Measurements from ENCODE around the gene DHX29.
"Not testable (repeated sequence)": the region's sequence is repeated elsewhere in the genome, so short reads cannot be mapped to it uniquely, and the experiment has no call there.

The DHX29 gene

DNA sequence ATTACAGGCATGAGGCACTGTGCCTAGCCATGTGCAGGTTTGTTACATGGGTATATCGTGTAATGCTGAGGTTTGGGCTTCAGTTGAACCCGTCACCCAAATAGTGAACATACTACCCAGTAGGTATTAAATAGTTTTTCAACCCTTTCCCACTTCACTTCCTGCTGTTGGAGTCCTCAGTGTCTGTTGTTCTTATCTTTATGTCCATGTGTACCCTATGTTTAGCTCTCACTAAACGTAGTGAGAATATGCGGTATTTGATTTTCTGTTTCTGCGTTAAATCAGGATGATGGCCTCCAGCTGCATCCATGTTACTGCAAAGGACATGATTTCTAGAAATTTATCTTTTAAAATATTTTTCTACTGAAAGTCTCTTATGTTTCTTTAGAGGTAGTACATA lies 18.1 kb upstream of the DHX29 start:
- Histone ChIP-seq H3K36me3 (ENCODE audit: control insufficient read depth, insufficient read depth, low read length) (no peaks in the 10 kb centered on the region), H3K9me3 (ENCODE audit: control insufficient read depth, low read length) (no peaks in the 10 kb centered on the region), H3K9ac (no peak overlapping the region), H3K79me2 (no peaks in the 10 kb centered on the region), H3K27ac (no peak overlapping the region), H3K4me3 (ENCODE audit: low read depth, low read length) (no peak overlapping the region), H3K4me1 (peaks cover 5% of the 10 kb centered on the region), H3K27me3 (ENCODE audit: control insufficient read depth, insufficient read depth, low read length) (no peaks in the 10 kb centered on the region), H2AFZ (no peak overlapping the region), H3K4me2 (ENCODE audit: low read length) (no peak overlapping the region)
- TF ChIP-seq, protein P1, sequence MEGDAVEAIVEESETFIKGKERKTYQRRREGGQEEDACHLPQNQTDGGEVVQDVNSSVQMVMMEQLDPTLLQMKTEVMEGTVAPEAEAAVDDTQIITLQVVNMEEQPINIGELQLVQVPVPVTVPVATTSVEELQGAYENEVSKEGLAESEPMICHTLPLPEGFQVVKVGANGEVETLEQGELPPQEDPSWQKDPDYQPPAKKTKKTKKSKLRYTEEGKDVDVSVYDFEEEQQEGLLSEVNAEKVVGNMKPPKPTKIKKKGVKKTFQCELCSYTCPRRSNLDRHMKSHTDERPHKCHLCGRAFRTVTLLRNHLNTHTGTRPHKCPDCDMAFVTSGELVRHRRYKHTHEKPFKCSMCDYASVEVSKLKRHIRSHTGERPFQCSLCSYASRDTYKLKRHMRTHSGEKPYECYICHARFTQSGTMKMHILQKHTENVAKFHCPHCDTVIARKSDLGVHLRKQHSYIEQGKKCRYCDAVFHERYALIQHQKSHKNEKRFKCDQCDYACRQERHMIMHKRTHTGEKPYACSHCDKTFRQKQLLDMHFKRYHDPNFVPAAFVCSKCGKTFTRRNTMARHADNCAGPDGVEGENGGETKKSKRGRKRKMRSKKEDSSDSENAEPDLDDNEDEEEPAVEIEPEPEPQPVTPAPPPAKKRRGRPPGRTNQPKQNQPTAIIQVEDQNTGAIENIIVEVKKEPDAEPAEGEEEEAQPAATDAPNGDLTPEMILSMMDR (IDR thresholded peaks at IDR 0.05): no peak

DNA sequence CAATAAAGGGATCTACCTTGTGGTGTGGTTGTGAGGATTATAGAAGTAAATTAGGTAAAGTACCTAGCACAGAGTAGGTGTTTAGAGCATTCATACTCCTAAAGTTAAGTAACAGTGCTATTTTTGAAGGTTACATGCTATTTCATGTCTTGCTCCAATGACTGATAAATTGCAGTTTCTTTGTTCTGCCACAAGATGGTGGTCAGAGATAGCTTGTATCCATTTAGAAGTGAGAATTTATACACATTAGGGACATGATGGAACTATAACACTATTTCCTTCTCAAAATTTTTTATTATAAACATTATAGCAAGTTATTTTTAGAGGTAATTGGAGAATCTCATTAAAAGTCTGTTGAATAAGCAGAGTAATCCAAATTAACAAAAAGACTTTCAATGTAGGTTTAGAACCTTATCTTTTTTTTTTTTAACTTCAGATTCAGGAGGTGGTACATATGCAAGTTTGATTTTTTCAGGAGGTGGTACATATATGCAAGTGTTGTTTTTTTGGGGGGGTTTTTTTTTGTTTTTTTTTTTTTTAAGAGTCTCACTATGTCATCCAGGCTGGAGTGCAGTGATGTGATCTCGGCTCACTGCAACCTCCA lies 17.4 kb upstream of the DHX29 start:
- H3K4me1 ChIP-seq: peaks cover 5% of the 10 kb centered on the region
- no peaks in the 10 kb centered on the region for H3K9me3 ChIP-seq (ENCODE audit: control insufficient read depth, low read length)
- no peak overlapping the region for H3K27ac ChIP-seq
- no peak overlapping the region for H2AFZ ChIP-seq
- no peak overlapping the region for H3K4me2 ChIP-seq (ENCODE audit: low read length)
- no peaks in the 10 kb centered on the region for H3K27me3 ChIP-seq (ENCODE audit: control insufficient read depth, insufficient read depth, low read length)
- TF ChIP-seq, protein P1 (IDR thresholded peaks at IDR 0.05): peak; percentile 63
- no peak overlapping the region for H3K9ac ChIP-seq
- H3K4me3 ChIP-seq (ENCODE audit: low read depth, low read length): no peak overlapping the region
- H3K36me3 ChIP-seq (ENCODE audit: control insufficient read depth, insufficient read depth, low read length): no peaks in the 10 kb centered on the region
- H3K79me2 ChIP-seq: no peaks in the 10 kb centered on the region

DNA sequence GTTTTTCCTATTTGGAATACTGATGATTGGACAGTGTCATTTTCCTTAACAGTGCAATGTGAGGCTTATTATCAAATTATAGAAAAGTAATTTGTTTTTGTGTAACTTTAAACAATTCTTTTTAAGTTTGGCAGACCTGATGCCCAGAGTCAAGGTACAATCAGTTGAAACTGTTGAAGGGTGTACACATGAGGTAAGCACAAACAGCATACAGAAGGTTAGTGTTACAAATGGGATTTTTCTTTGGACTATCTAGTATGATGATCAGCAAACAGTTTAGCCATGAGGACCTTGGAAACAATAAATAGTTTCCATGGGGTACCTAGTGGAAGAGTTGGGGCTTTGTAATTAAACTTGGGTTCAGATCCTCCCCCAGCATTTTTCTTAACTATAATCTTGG lies 16.5 kb upstream of the DHX29 start:
- Histone ChIP-seq H3K9me3 (ENCODE audit: control insufficient read depth, low read length) (no peaks in the 10 kb centered on the region), H3K9ac (no peak overlapping the region), H3K27ac (no peak overlapping the region), H3K4me2 (ENCODE audit: low read length) (no peak overlapping the region), H3K4me1 (peaks cover 5% of the 10 kb centered on the region), H3K4me3 (ENCODE audit: low read depth, low read length) (no peak overlapping the region), H3K27me3 (ENCODE audit: control insufficient read depth, insufficient read depth, low read length) (no peaks in the 10 kb centered on the region), H2AFZ (no peak overlapping the region), H3K36me3 (ENCODE audit: control insufficient read depth, insufficient read depth, low read length) (no peaks in the 10 kb centered on the region), H3K79me2 (no peaks in the 10 kb centered on the region)
- TF ChIP-seq, protein P1 (IDR thresholded peaks at IDR 0.05): no peak

DNA sequence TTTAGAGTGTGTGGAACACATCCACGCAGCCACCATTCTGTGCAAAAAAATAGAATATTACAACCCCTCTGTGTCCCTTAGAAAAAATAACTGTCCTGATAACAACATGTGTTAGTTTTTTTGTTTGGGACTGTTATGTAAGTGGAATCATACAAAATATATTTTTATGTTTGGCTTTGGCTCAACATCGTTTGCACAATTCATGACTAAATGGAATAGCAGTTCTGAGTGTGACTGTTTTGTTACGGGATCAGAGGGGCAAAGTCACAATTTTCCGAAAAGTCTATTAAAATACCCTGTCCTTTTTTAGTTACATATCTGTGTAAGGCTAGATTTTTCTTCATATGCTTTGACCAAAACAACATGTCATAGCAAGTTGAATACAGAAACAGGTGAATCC lies 13.1 kb upstream of the DHX29 start:
- Histone ChIP-seq H3K9me3 (ENCODE audit: control insufficient read depth, low read length) (no peaks in the 10 kb centered on the region), H3K27me3 (ENCODE audit: control insufficient read depth, insufficient read depth, low read length) (no peaks in the 10 kb centered on the region), H3K27ac (no peak overlapping the region), H2AFZ (no peak overlapping the region), H3K79me2 (peaks cover 19% of the 10 kb centered on the region), H3K4me3 (ENCODE audit: low read depth, low read length) (no peak overlapping the region), H3K9ac (no peak overlapping the region), H3K4me1 (peaks cover 5% of the 10 kb centered on the region), H3K4me2 (ENCODE audit: low read length) (no peak overlapping the region), H3K36me3 (ENCODE audit: control insufficient read depth, insufficient read depth, low read length) (no peaks in the 10 kb centered on the region)
- TF ChIP-seq, protein P1 (IDR thresholded peaks at IDR 0.05): no peak

DNA sequence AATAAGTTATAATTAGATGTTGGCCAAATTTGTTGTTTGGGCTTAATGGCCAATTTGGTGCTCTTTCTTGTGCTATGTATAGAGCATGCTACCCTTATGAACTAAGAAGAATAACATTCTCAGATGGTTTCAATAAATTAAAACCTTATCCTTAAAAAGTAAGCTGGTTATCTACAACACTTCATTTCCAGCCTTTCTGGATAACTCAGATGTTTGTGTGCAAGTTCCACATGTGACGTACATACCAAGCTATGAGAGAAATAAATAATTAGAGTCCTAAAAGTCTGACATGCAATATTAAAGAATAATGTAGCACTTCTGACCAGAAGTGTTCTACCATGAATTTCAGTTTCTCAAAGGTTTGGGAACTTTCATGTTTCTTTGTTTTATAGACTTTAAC lies 12.0 kb upstream of the DHX29 start:
- H3K4me3 ChIP-seq (ENCODE audit: low read depth, low read length): no peak overlapping the region
- H3K9ac ChIP-seq: no peak overlapping the region
- H3K27ac ChIP-seq: no peak overlapping the region
- H3K36me3 ChIP-seq (ENCODE audit: control insufficient read depth, insufficient read depth, low read length): no peaks in the 10 kb centered on the region
- H3K79me2 ChIP-seq: peaks cover 23% of the 10 kb centered on the region
- H3K27me3 ChIP-seq (ENCODE audit: control insufficient read depth, insufficient read depth, low read length): no peaks in the 10 kb centered on the region
- H2AFZ ChIP-seq: no peak overlapping the region
- peaks cover 5% of the 10 kb centered on the region for H3K4me1 ChIP-seq
- TF ChIP-seq, protein P1 (IDR thresholded peaks at IDR 0.05): no peak
- H3K4me2 ChIP-seq (ENCODE audit: low read length): no peak overlapping the region
- H3K9me3 ChIP-seq (ENCODE audit: control insufficient read depth, low read length): no peaks in the 10 kb centered on the region

DNA sequence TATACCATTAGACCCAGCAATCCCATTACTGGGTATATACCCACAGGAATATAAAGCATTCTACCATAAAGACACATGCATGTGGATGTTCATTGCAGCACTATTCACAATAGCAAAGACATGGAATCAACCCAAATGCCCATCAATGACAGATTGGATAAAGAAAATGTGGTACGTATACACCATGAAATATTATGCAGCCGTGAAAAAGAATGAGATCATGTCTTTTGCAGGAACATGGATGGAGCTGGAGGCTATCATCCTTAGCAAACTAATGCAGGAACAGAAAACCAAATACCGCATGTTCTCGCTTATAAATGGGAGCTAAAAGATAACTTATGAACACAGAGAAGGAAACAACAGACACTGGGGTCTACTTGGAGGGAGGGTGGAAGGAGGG lies 10.7 kb upstream of the DHX29 start:
- H3K4me1 ChIP-seq; H3K4me3 ChIP-seq (ENCODE audit: low read depth, low read length); H3K36me3 ChIP-seq (ENCODE audit: control insufficient read depth, insufficient read depth, low read length); H3K9me3 ChIP-seq (ENCODE audit: control insufficient read depth, low read length); H2AFZ ChIP-seq; H3K4me2 ChIP-seq (ENCODE audit: low read length); H3K27me3 ChIP-seq (ENCODE audit: control insufficient read depth, insufficient read depth, low read length); H3K27ac ChIP-seq; H3K9ac ChIP-seq: not testable (repeated sequence)
- H3K79me2 ChIP-seq: peaks cover 28% of the 10 kb centered on the region

Measured in parathyroid adenoma (tissue), 2 donors.